Parathyroid adenoma (tissue), 2 donors: Measurements from ENCODE around the gene NEK6.

Source experiments
- H2AFZ ChIP-seq: fragments of 300-600 bp; sonication (generic); one replicate; pipeline ENCODE4 v1.7.0; 2017; ENCODE audit warnings: antibody characterized with exemption, mild to moderate bottlenecking
- H3K27ac ChIP-seq: fragments of 300-600 bp; sonication (generic); one replicate; pipeline ENCODE4 v1.7.0; 2017
- H3K27me3 ChIP-seq: fragments of 300-600 bp; sonication (generic); one replicate; pipeline ENCODE4 v1.7.0; 2017; ENCODE audit warnings: low read length; ENCODE audit not compliant: control insufficient read depth, insufficient read depth
- H3K36me3 ChIP-seq: fragments of 300-600 bp; sonication (generic); one replicate; pipeline ENCODE4 v1.7.0; 2017; ENCODE audit warnings: low read length; ENCODE audit not compliant: control insufficient read depth, insufficient read depth
- H3K4me1 ChIP-seq: fragments of 300-600 bp; sonication (generic); one replicate; pipeline ENCODE4 v1.7.0; 2017; ENCODE audit warnings: control low read depth
- H3K4me2 ChIP-seq: fragments of 300-600 bp; sonication (generic); one replicate; pipeline ENCODE4 v1.7.0; 2017; ENCODE audit warnings: low read length
- H3K4me3 ChIP-seq: fragments of 300-600 bp; sonication (generic); one replicate; pipeline ENCODE4 v1.7.0; 2017; ENCODE audit warnings: low read depth, low read length
- H3K79me2 ChIP-seq: fragments of 300-600 bp; sonication (generic); one replicate; pipeline ENCODE4 v1.7.0; 2017; ENCODE audit warnings: control low read depth
- H3K9ac ChIP-seq: fragments of 300-600 bp; sonication (generic); one replicate; pipeline ENCODE4 v1.7.0; 2017; ENCODE audit warnings: mild to moderate bottlenecking
- H3K9me3 ChIP-seq: fragments of 300-600 bp; sonication (generic); one replicate; pipeline ENCODE4 v1.7.0; 2017; ENCODE audit warnings: low read length; ENCODE audit not compliant: control insufficient read depth
- TF ChIP-seq, protein P1 (sequence below): fragments of 300-600 bp; sonication (generic); IDR thresholded peaks from one replicate; pipeline ENCODE4 v1.7.0; 2017; ENCODE audit warnings: antibody characterized with exemption, mild to moderate bottlenecking
- donor health status: primary hyperparathyroidism.

NEK6 gene

DNA sequence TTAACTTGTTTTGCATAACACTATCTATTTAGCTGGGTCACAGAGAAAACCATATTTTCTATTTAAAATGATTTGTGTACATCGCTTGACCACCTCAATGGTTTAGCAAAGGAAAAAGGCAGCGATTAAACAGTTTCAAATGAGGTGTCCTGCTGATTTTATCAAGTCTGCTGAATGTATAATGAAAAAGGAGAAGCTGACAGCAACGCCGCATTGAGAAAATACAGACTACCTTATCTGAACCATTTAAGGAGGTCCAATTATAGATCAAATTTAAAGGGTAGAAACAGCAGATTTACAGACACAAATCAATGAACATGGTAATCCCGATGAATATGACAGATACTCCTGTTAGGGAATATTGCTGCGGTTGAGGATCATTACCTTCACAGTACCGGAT is 127.9 kb downstream of the NEK6 start:
- Histone ChIP-seq H2AFZ (no peak overlapping the region), H3K4me2 (no peak overlapping the region), H3K79me2 (peaks cover 20% of the 10 kb centered on the region), H3K9ac (no peak overlapping the region), H3K27ac (no peak overlapping the region), H3K4me3 (no peak overlapping the region), H3K27me3 (no peaks in the 10 kb centered on the region), H3K4me1 (no peaks in the 10 kb centered on the region), H3K36me3 (no peaks in the 10 kb centered on the region), H3K9me3 (no peaks in the 10 kb centered on the region)
- TF ChIP-seq, protein P1, sequence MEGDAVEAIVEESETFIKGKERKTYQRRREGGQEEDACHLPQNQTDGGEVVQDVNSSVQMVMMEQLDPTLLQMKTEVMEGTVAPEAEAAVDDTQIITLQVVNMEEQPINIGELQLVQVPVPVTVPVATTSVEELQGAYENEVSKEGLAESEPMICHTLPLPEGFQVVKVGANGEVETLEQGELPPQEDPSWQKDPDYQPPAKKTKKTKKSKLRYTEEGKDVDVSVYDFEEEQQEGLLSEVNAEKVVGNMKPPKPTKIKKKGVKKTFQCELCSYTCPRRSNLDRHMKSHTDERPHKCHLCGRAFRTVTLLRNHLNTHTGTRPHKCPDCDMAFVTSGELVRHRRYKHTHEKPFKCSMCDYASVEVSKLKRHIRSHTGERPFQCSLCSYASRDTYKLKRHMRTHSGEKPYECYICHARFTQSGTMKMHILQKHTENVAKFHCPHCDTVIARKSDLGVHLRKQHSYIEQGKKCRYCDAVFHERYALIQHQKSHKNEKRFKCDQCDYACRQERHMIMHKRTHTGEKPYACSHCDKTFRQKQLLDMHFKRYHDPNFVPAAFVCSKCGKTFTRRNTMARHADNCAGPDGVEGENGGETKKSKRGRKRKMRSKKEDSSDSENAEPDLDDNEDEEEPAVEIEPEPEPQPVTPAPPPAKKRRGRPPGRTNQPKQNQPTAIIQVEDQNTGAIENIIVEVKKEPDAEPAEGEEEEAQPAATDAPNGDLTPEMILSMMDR: no peak

DNA sequence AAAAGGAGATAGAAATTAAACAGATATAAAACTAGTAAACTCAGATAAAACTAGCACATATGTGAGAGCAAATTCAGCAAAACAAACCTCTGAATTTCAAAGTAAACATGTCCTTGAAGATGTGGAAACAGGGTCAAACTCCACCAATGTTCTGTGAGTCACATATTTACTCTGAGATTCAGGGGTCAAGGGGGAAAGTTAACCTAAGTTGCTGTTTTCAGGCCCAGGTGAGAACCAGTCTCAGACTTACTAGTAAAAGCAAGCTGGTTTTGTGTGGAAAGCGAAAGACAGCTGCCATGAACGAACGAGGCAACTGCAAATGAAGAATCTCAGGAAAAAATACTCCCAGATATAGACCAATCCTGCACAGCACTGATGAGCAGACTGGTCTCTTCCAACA is 128.5 kb downstream of the NEK6 start:
- H3K79me2 ChIP-seq: peaks cover 20% of the 10 kb centered on the region
- H3K36me3 ChIP-seq: no peaks in the 10 kb centered on the region
- peaks cover 4% of the 10 kb centered on the region for H3K4me1 ChIP-seq
- H3K4me2 ChIP-seq: no peak overlapping the region
- H3K27ac ChIP-seq: no peak overlapping the region
- no peaks in the 10 kb centered on the region for H3K27me3 ChIP-seq
- TF ChIP-seq, protein P1: no peak
- H3K4me3 ChIP-seq: no peak overlapping the region
- H3K9ac ChIP-seq: no peak overlapping the region
- H3K9me3 ChIP-seq: no peaks in the 10 kb centered on the region
- H2AFZ ChIP-seq: no peak overlapping the region

DNA sequence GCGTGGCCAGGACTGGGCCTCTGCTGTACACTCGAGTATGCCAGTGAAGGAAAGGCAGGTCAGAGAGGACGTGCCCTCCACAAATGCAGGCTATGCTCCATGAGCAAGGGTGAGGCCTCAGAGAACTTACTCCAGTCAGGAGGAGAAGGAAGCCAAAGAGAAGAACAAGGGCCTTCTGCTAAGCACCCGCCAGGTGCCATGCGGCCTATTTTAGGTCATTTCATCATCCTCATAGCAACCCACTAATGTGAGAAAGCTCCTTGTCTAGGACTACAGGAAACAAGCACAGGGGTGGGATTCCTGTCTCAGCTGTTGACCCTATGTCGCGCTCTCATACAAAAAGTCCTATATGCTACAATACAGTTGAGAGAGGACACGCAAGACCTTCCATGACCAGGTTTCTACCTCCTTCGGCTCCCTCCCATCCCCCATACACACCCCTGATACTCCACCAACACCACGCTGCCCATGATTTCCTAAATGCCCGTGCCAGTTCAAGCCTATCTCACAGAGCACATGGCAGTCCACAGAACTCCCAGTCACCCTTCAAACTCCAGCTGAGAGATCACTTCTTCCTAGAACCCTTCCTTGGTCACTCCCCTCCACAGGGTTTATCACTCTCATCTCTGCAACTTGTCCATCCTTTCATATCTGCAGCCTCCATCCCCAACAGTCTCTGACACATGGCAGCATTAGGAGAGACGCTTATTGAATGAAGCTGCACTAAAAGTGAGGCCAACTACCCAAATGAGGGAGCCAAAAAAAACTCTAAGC is 130.7 kb downstream of the NEK6 start:
- peaks cover 18% of the 10 kb centered on the region for H3K79me2 ChIP-seq
- no peaks in the 10 kb centered on the region for H3K27me3 ChIP-seq
- no peak overlapping the region for H3K4me2 ChIP-seq
- peaks cover 4% of the 10 kb centered on the region for H3K4me1 ChIP-seq
- H3K9me3 ChIP-seq: no peaks in the 10 kb centered on the region
- no peak overlapping the region for H3K4me3 ChIP-seq
- H2AFZ ChIP-seq: no peak overlapping the region
- H3K27ac ChIP-seq: no peak overlapping the region
- H3K9ac ChIP-seq: no peak overlapping the region
- no peaks in the 10 kb centered on the region for H3K36me3 ChIP-seq
- TF ChIP-seq, protein P1: no peak

DNA sequence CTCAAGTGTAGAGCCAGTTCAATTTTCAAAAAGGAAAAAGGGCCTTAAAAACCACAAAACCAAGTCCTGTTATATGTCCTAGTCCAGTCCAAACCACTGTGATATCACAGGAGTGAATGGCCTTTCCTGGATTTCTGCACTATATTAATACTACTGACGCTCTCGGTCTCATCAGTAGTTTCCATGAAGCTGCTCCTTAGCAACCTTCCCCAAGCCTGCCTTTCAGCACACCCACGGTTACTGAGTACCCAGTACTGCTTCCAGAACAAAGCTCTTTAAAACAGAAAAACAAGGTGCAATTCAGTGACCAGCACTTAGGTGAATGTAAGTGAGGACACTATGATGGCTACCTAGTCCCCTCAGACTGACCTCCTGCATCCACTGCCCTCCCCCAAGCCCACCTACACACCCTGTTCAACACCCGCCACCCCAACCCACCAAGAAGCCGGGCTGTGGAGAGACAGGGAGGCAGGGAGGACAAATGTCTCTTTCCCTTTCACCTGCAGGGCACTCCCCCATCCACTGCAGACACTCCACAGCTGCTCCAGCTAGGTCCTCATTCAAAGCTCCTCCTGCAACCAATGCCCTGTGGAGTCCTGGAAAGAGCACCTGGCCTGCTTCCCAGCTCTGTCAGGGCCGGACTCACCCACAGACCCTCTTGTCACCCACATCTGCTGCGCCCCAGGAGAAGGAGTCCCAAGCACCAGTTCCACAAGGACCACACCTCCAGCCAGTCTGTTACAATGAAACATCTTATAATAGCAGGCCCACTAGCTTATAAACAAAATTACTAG is 131.6 kb downstream of the NEK6 start:
- Histone ChIP-seq H3K9ac (no peak overlapping the region), H3K27ac (no peak overlapping the region), H3K4me2 (no peak overlapping the region), H3K4me1 (peaks cover 4% of the 10 kb centered on the region), H3K9me3 (no peaks in the 10 kb centered on the region), H2AFZ (no peak overlapping the region), H3K36me3 (no peaks in the 10 kb centered on the region), H3K79me2 (peaks cover 18% of the 10 kb centered on the region), H3K4me3 (no peak overlapping the region), H3K27me3 (no peaks in the 10 kb centered on the region)
- TF ChIP-seq, protein P1: no peak
